Astrocyte of the cerebellum (primary cell): ENCODE data around the gene PICALM.

Source experiments
- DNase-seq: peaks from one replicate; pipeline ENCODE4 v3.0.0-alpha.2; 2011; ENCODE audit warnings: low read depth
- H3K4me3 ChIP-seq: 2 replicates; pipeline ENCODE4 v1.5.1; 2011; ENCODE audit warnings: mild to moderate bottlenecking, low read depth, low read length, moderate library complexity
- in situ Hi-C: cut with HindIII; loops from 2 replicates; pipeline ENCODE4 v1.10.0; 2017; ENCODE audit warnings: low sequenced_read_pairs
- TF ChIP-seq, protein P1 (sequence below): IDR thresholded peaks from 2 replicates; pipeline ENCODE4 v1.5.1; 2012; ENCODE audit warnings: low read length, low read depth, moderate library complexity, mild to moderate bottlenecking; ENCODE audit errors: missing control alignments

PICALM gene

GRCh38 chr11:85976525-85976924, 92.4 kb downstream of the PICALM start:
- TF ChIP-seq, protein P1, sequence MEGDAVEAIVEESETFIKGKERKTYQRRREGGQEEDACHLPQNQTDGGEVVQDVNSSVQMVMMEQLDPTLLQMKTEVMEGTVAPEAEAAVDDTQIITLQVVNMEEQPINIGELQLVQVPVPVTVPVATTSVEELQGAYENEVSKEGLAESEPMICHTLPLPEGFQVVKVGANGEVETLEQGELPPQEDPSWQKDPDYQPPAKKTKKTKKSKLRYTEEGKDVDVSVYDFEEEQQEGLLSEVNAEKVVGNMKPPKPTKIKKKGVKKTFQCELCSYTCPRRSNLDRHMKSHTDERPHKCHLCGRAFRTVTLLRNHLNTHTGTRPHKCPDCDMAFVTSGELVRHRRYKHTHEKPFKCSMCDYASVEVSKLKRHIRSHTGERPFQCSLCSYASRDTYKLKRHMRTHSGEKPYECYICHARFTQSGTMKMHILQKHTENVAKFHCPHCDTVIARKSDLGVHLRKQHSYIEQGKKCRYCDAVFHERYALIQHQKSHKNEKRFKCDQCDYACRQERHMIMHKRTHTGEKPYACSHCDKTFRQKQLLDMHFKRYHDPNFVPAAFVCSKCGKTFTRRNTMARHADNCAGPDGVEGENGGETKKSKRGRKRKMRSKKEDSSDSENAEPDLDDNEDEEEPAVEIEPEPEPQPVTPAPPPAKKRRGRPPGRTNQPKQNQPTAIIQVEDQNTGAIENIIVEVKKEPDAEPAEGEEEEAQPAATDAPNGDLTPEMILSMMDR, result no peak
- no peak for DNase-seq
- in situ Hi-C loops, result no loop called here
- no peak overlapping the region for H3K4me3 ChIP-seq

GRCh38 chr11:85974122-85974521, 94.8 kb downstream of the PICALM start:
- in situ Hi-C loops, result no loop called here
- H3K4me3 ChIP-seq, result no peak overlapping the region
- TF ChIP-seq, protein P1, result no peak
- DNase-seq, result no peak

GRCh38 chr11:85970593-85970992, 98.3 kb downstream of the PICALM start:
- in situ Hi-C loops, result no loop called here
- no peak for DNase-seq
- TF ChIP-seq, protein P1, result no peak
- no peak overlapping the region for H3K4me3 ChIP-seq

GRCh38 chr11:85967457-85967856, 101.4 kb downstream of the PICALM start:
- DNase-seq, result no peak
- TF ChIP-seq, protein P1, result no peak
- no peak overlapping the region for H3K4me3 ChIP-seq
- in situ Hi-C loops, result no loop called here

DNA sequence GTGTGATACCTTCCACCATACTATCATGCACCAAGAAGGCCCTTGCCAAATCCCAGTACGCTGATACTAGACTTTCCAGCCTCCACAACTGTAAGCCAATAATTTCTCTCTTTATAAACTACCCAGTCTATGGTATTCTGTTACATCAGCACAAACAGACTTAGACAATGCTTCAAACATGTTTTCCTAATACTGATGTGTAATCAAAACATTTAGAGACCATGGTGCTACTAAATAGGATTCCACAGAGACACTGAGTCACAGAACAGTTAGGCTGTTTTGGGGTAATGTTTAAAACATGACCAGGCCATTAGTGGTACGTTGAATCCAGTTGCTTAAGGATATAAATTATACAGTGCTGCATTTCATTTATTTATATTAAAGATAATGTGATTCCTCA, 103.7 kb downstream of the PICALM start:
- DNase-seq, result no peak
- TF ChIP-seq, protein P1, result no peak
- in situ Hi-C loops, result no loop called here
- no peak overlapping the region for H3K4me3 ChIP-seq

GRCh38 chr11:85961930-85962363, 106.9 kb downstream of the PICALM start:
- TF ChIP-seq, protein P1, result no peak
- no peak overlapping the region for H3K4me3 ChIP-seq
- no peak for DNase-seq
- in situ Hi-C loops, result no loop called here

DNA sequence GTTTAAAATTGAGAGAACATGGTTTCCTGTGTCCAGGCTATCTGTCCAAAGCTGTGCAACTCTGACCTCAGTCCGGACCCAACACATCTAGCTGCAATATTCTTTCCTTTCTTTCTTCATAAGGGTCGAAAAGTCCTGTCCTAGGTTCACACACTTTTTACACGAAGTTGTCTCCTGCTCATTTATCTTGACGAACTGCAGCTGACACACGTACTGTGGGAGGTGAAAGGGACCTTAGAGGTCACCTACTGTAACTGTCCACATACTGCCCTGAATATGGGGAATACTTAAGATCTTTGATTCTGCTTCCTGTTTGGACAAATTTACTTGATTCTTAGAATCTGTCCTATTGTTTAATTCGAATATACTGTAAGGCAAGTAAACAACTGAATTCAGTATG, 107.8 kb downstream of the PICALM start:
- TF ChIP-seq, protein P1, result no peak
- in situ Hi-C loops, result no loop called here
- no peak overlapping the region for H3K4me3 ChIP-seq
- no peak for DNase-seq
